Activated naive CD8-positive, alpha-beta T cell treated with anti-CD3 and anti-CD28 coated beads for 36 hours (primary cell): ENCODE data around the gene C13orf42. TPM values are rescaled to one million over a fixed set of nuclear protein-coding genes. Genes with fewer than 3 reads are reported as not detected.

Experiments
- DNase-seq: peaks from one replicate; pipeline ENCODE4 v3.0.0; 2021
- H3K27ac Mint-ChIP-seq: one replicate; pipeline ENCODE4 v1.8.0; 2022; ENCODE audit warnings: mild to moderate bottlenecking, moderate library complexity, mixed read lengths
- H3K27me3 Mint-ChIP-seq: one replicate; pipeline ENCODE4 v1.8.0; 2022; ENCODE audit warnings: mild to moderate bottlenecking, mixed read lengths
- H3K36me3 Mint-ChIP-seq: one replicate; pipeline ENCODE4 v1.8.0; 2021; ENCODE audit warnings: mild to moderate bottlenecking, mixed read lengths
- H3K4me1 Mint-ChIP-seq: one replicate; pipeline ENCODE4 v1.8.0; 2021; ENCODE audit warnings: mixed read lengths
- H3K4me3 Mint-ChIP-seq: one replicate; pipeline ENCODE4 v1.8.0; 2022; ENCODE audit warnings: mild to moderate bottlenecking, moderate library complexity, mixed read lengths
- H3K9me3 Mint-ChIP-seq: one replicate; pipeline ENCODE4 v1.8.0; 2022; ENCODE audit warnings: mixed read lengths
- total RNA-seq, 2 experiments: library from RNA; stranded (reverse); gene quantifications; one replicate each; pipeline ENCODE4 v1.2.3, GENCODE V29; 2021

The C13orf42 gene
- total RNA-seq, 2 experiments from 2014 or later: not detected

- Mint-ChIP-seq H3K9me3 (no peaks in the 10 kb centered on the region), H3K4me1 (peaks cover under 1% of the 10 kb centered on the region), H3K27ac (no peak overlapping the region), H3K36me3 (no peaks in the 10 kb centered on the region), H3K4me3 (no peak overlapping the region), H3K27me3 (peaks cover 4% of the 10 kb centered on the region)
- no peak for DNase-seq
Measured at GRCh38 chr13:51036418-51036817, 74.7 kb downstream of the C13orf42 start.

DNA sequence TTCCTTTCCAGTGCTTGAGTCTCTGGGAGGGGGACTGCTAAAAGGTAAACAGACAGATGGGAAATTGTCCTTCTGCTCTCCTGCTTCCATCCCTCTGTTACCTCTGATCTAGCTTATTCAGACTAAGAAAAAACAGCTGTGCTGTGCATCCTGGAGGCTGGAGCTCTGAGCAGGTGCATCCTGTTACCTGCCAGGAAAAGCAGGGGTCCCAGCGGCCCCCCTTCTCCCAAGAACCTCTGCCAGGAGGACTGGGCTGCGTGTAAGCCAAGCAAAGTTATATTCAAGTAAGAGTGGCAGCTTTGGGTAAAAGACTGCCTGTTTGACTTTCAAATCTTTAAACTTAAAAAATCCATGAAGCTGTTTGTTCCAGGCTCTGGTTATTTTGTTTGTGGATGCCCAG lies 75.1 kb downstream of the C13orf42 start:
- Mint-ChIP-seq H3K36me3 (no peaks in the 10 kb centered on the region), H3K27ac (no peak overlapping the region), H3K4me1 (no peaks in the 10 kb centered on the region), H3K4me3 (no peak overlapping the region), H3K9me3 (no peaks in the 10 kb centered on the region), H3K27me3 (peaks cover 4% of the 10 kb centered on the region)
- no peak for DNase-seq

DNA sequence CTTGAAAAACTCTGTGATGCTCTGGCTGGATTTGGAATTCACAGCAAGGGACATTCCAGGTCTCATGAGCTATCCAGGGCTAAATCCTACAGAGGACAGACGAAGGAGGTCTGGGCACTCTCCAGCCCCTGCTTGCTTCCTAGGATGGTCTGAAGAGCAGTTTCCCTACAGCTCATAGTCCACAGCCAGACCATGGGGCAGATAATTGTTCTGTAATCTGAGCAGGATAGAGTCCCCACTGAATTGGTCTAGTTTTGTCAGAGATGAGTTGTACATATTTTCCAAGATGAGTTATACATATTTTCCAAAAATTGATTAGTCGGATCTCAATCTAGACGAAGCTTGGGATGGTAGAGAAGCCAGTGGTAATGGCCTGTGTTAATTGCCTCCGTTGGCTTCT lies 75.6 kb downstream of the C13orf42 start:
- no peaks in the 10 kb centered on the region for H3K36me3 Mint-ChIP-seq
- DNase-seq: no peak
- peaks cover 4% of the 10 kb centered on the region for H3K27me3 Mint-ChIP-seq
- H3K27ac Mint-ChIP-seq: no peak overlapping the region
- no peak overlapping the region for H3K4me3 Mint-ChIP-seq
- no peaks in the 10 kb centered on the region for H3K4me1 Mint-ChIP-seq
- H3K9me3 Mint-ChIP-seq: no peaks in the 10 kb centered on the region

DNA sequence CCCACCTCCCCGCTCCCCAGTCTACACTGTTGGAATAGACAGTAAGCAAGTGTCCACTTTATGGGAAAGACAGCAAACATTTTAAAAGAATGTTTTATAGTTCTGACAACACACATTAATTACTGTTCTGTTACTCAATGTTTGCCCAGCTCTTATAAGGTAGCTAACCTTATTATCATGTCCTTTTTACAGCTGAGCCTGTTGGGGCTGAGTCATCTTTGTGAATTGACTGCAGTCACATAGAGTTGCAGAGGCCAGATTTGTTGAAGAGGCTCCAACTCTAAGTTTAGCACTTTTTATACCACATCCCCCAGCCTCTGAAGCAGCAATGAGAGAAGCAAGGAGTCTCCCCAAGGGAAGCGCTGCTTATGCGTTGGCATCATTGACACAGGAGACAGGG lies 76.2 kb downstream of the C13orf42 start:
- no peak for DNase-seq
- H3K27ac Mint-ChIP-seq: no peak overlapping the region
- no peaks in the 10 kb centered on the region for H3K4me1 Mint-ChIP-seq
- H3K4me3 Mint-ChIP-seq: no peak overlapping the region
- H3K27me3 Mint-ChIP-seq: no peaks in the 10 kb centered on the region
- H3K9me3 Mint-ChIP-seq: no peaks in the 10 kb centered on the region
- H3K36me3 Mint-ChIP-seq: no peaks in the 10 kb centered on the region

DNA sequence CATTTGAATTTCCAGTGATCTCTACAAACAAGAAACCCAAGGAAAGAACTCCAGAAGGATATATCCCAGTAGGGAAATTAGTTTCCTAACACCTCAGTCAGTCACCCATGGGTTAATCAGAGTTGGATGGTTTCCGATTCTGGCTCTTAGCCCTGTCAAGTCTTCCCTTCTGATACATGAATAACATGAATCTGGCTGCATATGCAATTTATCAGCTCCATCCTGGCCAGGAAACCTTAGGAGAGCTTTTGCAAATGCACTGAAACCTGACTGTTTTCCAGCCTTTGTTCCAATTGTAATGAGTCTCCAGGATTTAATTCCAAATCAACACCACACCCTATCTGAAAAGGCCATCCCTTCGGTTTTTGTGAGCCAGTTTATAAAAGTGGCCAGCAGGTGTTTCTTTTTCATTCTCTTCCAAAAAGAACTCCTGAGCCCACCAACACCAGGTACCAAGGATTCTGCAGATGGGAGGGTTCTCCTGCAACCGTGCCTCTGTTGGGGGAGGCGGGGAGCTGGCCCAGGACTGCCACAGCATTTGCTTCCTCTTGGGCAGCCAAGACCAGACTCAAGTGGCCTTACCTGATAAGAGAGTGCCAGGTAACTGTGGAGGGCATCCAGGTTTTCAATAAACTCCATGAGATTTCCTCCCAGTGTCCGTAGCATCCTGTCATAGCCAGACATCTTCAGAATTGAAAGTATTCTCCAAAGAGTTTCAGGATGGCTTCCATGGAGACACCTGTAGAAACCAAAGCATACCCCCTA lies 77.5 kb downstream of the C13orf42 start:
- no peak overlapping the region for H3K27ac Mint-ChIP-seq
- DNase-seq: no peak
- H3K9me3 Mint-ChIP-seq: no peaks in the 10 kb centered on the region
- H3K4me3 Mint-ChIP-seq: no peak overlapping the region
- no peaks in the 10 kb centered on the region for H3K27me3 Mint-ChIP-seq
- no peaks in the 10 kb centered on the region for H3K36me3 Mint-ChIP-seq
- no peaks in the 10 kb centered on the region for H3K4me1 Mint-ChIP-seq

GRCh38 chr13:51032831-51033230 lies 78.2 kb downstream of the C13orf42 start:
- H3K4me3 Mint-ChIP-seq: no peak overlapping the region
- H3K27me3 Mint-ChIP-seq: no peaks in the 10 kb centered on the region

More at GRCh38 chr13:51032831-51033230, 78.2 kb downstream of the C13orf42 start:
- Mint-ChIP-seq H3K4me1 (no peaks in the 10 kb centered on the region), H3K27ac (no peak overlapping the region), H3K9me3 (no peaks in the 10 kb centered on the region), H3K36me3 (no peaks in the 10 kb centered on the region)
- DNase-seq: no peak

Other genes with a start within 250 kb of the C13orf42 start
- gene RNASEH2B, start 201.5 kb downstream of the C13orf42 start, total RNA-seq: 10 to 100 TPM; 68.4 to 81.3 TPM
- gene FAM124A, start 111.1 kb upstream of the C13orf42 start, total RNA-seq: under 1 TPM; 0.21 to 0.30 TPM
- gene SERPINE3, start 228.4 kb upstream of the C13orf42 start, total RNA-seq: not detected